DOHH2 (cell line): ENCODE results near the gene EIF4ENIF1.

ENCODE experiments used
- H3F3A ChIP-seq: fragments of 200-600 bp; sonication (generic), shearing (Covaris generic); 2 replicates; pipeline ENCODE4 v1.6.0; 2016; ENCODE audit warnings: antibody characterized with exemption, mild to moderate bottlenecking; ENCODE audit not compliant: control insufficient read depth, insufficient read depth
- H3K27ac ChIP-seq: fragments of 200-600 bp; sonication (generic); 2 replicates; pipeline ENCODE4 v1.5.1; 2014; ENCODE audit warnings: low read depth, mild to moderate bottlenecking, low read length, moderate library complexity
- H3K27me3 ChIP-seq: fragments of 200-600 bp; sonication (generic); 2 replicates; pipeline ENCODE4 v1.6.1; 2014; ENCODE audit warnings: mild to moderate bottlenecking, low read length, mixed read lengths; ENCODE audit not compliant: control insufficient read depth
- H3K36me3 ChIP-seq: fragments of 200-600 bp; sonication (generic); 2 replicates; pipeline ENCODE4 v1.6.1; 2014; ENCODE audit warnings: mild to moderate bottlenecking, low read length, moderate library complexity, mixed read lengths; ENCODE audit not compliant: control insufficient read depth
- H3K4me1 ChIP-seq: fragments of 200-600 bp; sonication (generic); 2 replicates; pipeline ENCODE4 v1.6.1; 2014; ENCODE audit warnings: mild to moderate bottlenecking, low read length, mixed read lengths; ENCODE audit not compliant: control insufficient read depth
- H3K4me2 ChIP-seq: fragments of 200-600 bp; sonication (generic); 2 replicates; pipeline ENCODE4 v1.6.0; 2014; ENCODE audit warnings: mild to moderate bottlenecking, low read length, moderate library complexity
- H3K4me3 ChIP-seq: fragments of 200-600 bp; sonication (generic); 2 replicates; pipeline ENCODE4 v1.5.1; 2014; ENCODE audit warnings: mild to moderate bottlenecking, low read length, mixed read lengths
- H3K79me2 ChIP-seq: fragments of 200-600 bp; sonication (generic); 2 replicates; pipeline ENCODE4 v1.6.1; 2014; ENCODE audit warnings: mild to moderate bottlenecking, low read length, mixed read lengths; ENCODE audit not compliant: control insufficient read depth
- H3K9me2 ChIP-seq: fragments of 200-600 bp; sonication (generic); replicated peaks from 2 replicates; pipeline ENCODE4 v1.6.1; 2014; ENCODE audit warnings: mild to moderate bottlenecking, low read length, mixed read lengths; ENCODE audit not compliant: control insufficient read depth
- H3K9me3 ChIP-seq: fragments of 200-600 bp; sonication (generic); 2 replicates; pipeline ENCODE4 v1.6.1; 2014; ENCODE audit warnings: antibody characterized with exemption, low read length, mixed read lengths; ENCODE audit not compliant: control insufficient read depth, insufficient read depth
- H4K20me1 ChIP-seq: fragments of 200-600 bp; sonication (generic); 2 replicates; pipeline ENCODE4 v1.6.0; 2014; ENCODE audit warnings: low read depth, mild to moderate bottlenecking, antibody characterized with exemption, low read length, moderate library complexity; ENCODE audit not compliant: control insufficient read depth, insufficient read depth
- EZH2phosphoT487 ChIP-seq: fragments of 200-600 bp; sonication (generic); IDR thresholded peaks from 2 replicates; pipeline ENCODE4 v1.6.1; 2017; ENCODE audit warnings: borderline replicate concordance, mild to moderate bottlenecking, antibody characterized with exemption, low read length, moderate library complexity, mixed read lengths
- TF ChIP-seq, protein P1 (sequence below): fragments of 200-600 bp; sonication (generic); IDR thresholded peaks from one replicate; pipeline ENCODE4 v1.5.1; 2014; ENCODE audit warnings: antibody characterized with exemption, mild to moderate bottlenecking, low read depth, low read length; ENCODE audit not compliant: poor library complexity, severe bottlenecking

The EIF4ENIF1 gene

GRCh38 chr22:31481129-31481528 is 8.5 kb downstream of the EIF4ENIF1 start:
- H3K36me3 ChIP-seq, result peaks cover 86% of the 10 kb centered on the region
- no peak for TF ChIP-seq EZH2phosphoT487
- TF ChIP-seq, protein P1, sequence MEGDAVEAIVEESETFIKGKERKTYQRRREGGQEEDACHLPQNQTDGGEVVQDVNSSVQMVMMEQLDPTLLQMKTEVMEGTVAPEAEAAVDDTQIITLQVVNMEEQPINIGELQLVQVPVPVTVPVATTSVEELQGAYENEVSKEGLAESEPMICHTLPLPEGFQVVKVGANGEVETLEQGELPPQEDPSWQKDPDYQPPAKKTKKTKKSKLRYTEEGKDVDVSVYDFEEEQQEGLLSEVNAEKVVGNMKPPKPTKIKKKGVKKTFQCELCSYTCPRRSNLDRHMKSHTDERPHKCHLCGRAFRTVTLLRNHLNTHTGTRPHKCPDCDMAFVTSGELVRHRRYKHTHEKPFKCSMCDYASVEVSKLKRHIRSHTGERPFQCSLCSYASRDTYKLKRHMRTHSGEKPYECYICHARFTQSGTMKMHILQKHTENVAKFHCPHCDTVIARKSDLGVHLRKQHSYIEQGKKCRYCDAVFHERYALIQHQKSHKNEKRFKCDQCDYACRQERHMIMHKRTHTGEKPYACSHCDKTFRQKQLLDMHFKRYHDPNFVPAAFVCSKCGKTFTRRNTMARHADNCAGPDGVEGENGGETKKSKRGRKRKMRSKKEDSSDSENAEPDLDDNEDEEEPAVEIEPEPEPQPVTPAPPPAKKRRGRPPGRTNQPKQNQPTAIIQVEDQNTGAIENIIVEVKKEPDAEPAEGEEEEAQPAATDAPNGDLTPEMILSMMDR, result no peak
- no peak overlapping the region for H3K4me2 ChIP-seq
- 0 out of 2 replicates have a peak, but pooled peaks cover 4% of the 10 kb centered on the region for H4K20me1 ChIP-seq
- H3K79me2 ChIP-seq, result peaks cover 91% of the 10 kb centered on the region
- H3K27ac ChIP-seq, result no peak overlapping the region
- no peaks in the 10 kb centered on the region for H3K9me2 ChIP-seq
- no peaks in the 10 kb centered on the region for H3K9me3 ChIP-seq
- no peak overlapping the region for H3K4me3 ChIP-seq
- peaks cover 9% of the 10 kb centered on the region; the same call in 1 of the 2 replicates for H3F3A ChIP-seq
- no peaks in the 10 kb centered on the region for H3K27me3 ChIP-seq
- H3K4me1 ChIP-seq, result peaks cover 17% of the 10 kb centered on the region

GRCh38 chr22:31477329-31477728 is 12.3 kb downstream of the EIF4ENIF1 start:
- Histone ChIP-seq H3K36me3 (peaks cover 88% of the 10 kb centered on the region), H3K9me2 (no peaks in the 10 kb centered on the region), H3K4me3 (peak overlapping the region; percentile 32), H3K27me3 (no peaks in the 10 kb centered on the region), H3F3A (peaks cover 6% of the 10 kb centered on the region; the same call in 1 of the 2 replicates), H3K9me3 (no peaks in the 10 kb centered on the region), H3K4me1 (peaks cover 17% of the 10 kb centered on the region), H3K4me2 (peak overlapping the region; percentile 58), H3K79me2 (peaks cover 93% of the 10 kb centered on the region), H3K27ac (peak overlapping the region; percentile 65), H4K20me1 (0 out of 2 replicates have a peak, but pooled peaks cover 4% of the 10 kb centered on the region)
- TF ChIP-seq, protein P1, result no peak
- TF ChIP-seq EZH2phosphoT487, result no peak

- Histone ChIP-seq H3K4me1 (peaks cover 17% of the 10 kb centered on the region), H3K36me3 (peaks cover 85% of the 10 kb centered on the region), H3K9me2 (no peaks in the 10 kb centered on the region), H3F3A (peaks cover 6% of the 10 kb centered on the region; the same call in 1 of the 2 replicates), H3K9me3 (no peaks in the 10 kb centered on the region), H3K27me3 (no peaks in the 10 kb centered on the region), H3K27ac (no peak overlapping the region), H3K4me3 (no peak overlapping the region), H3K79me2 (peaks cover 79% of the 10 kb centered on the region), H3K4me2 (no peak overlapping the region), H4K20me1 (0 out of 2 replicates have a peak, but pooled peaks cover 4% of the 10 kb centered on the region)
- TF ChIP-seq, protein P1, result no peak
- TF ChIP-seq EZH2phosphoT487, result no peak
These were observed 13.8 kb downstream of the EIF4ENIF1 start for GRCh38 chr22:31475800-31476199.
